IMR-90 (cell line): Measurements from ENCODE around the gene MAP3K7CL. TPM values are rescaled to one million over a fixed set of nuclear protein-coding genes. Genes with fewer than 3 reads are reported as not detected.

Source experiments
- ATAC-seq: fragments of 200-7000 bp; cut with Tn5 transposase; 2 replicates; pipeline ENCODE4 v1.9.1; 2020; ENCODE audit warnings: low read depth, mild to moderate bottlenecking, moderate library complexity
- BruUV-seq: library from RNA; stranded (reverse); fragments of 400-500 nt; replicated peaks from 2 replicates; lab custom pipeline; 2021; lab: Mats Ljungman, UMichigan
- CTCF ChIA-PET: fragments of 300-600 bp; formaldehyde crosslinking; extraction: SDS; loops from one replicate; lab custom pipeline; 2021; ENCODE audit warnings: antibody characterized with exemption; lab: Yijun Ruan, JAX
- POLR2A ChIA-PET: fragments of 300-600 bp; sonication (Branson Sonifier 250); formaldehyde crosslinking; loops from one replicate; lab custom pipeline; 2022; ENCODE audit warnings: antibody characterized with exemption; ENCODE audit not compliant: unreplicated experiment; lab: Charles Lee
- DNase-seq: peaks from one replicate; pipeline ENCODE4 v3.0.0; 2013
- H2AFZ ChIP-seq: replicated peaks from 2 replicates; pipeline ENCODE3; 2013; ENCODE audit warnings: low read length, mild to moderate bottlenecking; ENCODE audit not compliant: poor library complexity
- H2AK5ac ChIP-seq: 2 replicates; pipeline ENCODE4 v1.6.1; 2013; ENCODE audit warnings: low read depth, low read length, inconsistent platforms
- H2AK9ac ChIP-seq: replicated peaks from 2 replicates; pipeline ENCODE3; 2013; ENCODE audit warnings: mild to moderate bottlenecking, low read depth, low read length, moderate library complexity; ENCODE audit not compliant: poor library complexity
- H2BK120ac ChIP-seq: 2 replicates; pipeline ENCODE4 v1.6.1; 2013; ENCODE audit warnings: low read depth, low read length, inconsistent platforms
- H2BK15ac ChIP-seq: 3 replicates; pipeline ENCODE4 v1.6.1; 2013; ENCODE audit warnings: low read depth, low read length, inconsistent platforms
- H2BK20ac ChIP-seq: 2 replicates; pipeline ENCODE4 v1.6.1; 2013; ENCODE audit warnings: low read depth, mild to moderate bottlenecking, inconsistent platforms, low read length, moderate library complexity
- H2BK5ac ChIP-seq: 2 replicates; pipeline ENCODE4 v1.6.1; 2013; ENCODE audit warnings: mild to moderate bottlenecking, low read depth, low read length, inconsistent platforms; ENCODE audit not compliant: poor library complexity, severe bottlenecking
- H3K14ac ChIP-seq: replicated peaks from 2 replicates; pipeline ENCODE4 v1.6.1; 2013; ENCODE audit warnings: low read depth, low read length, inconsistent platforms
- H3K18ac ChIP-seq: 2 replicates; pipeline ENCODE4 v1.6.1; 2013; ENCODE audit warnings: low read depth, low read length, control low read depth
- H3K23ac ChIP-seq: 2 replicates; pipeline ENCODE4 v1.6.1; 2013; ENCODE audit warnings: low read depth, low read length, inconsistent platforms
- H3K27ac ChIP-seq: 2 replicates; pipeline ENCODE4 v1.5.1; 2013; ENCODE audit warnings: mild to moderate bottlenecking, control low read depth, low read length; ENCODE audit not compliant: insufficient read depth
- H3K27me3 ChIP-seq: 2 replicates; pipeline ENCODE4 v1.6.1; 2013; ENCODE audit warnings: low read length; ENCODE audit not compliant: control insufficient read depth, insufficient read depth
- H3K36me3 ChIP-seq: 2 replicates; pipeline ENCODE4 v1.6.1; 2013; ENCODE audit warnings: low read length, mixed read lengths; ENCODE audit not compliant: control insufficient read depth, insufficient read depth
- H3K4ac ChIP-seq: 2 replicates; pipeline ENCODE4 v1.6.1; 2013; ENCODE audit warnings: low read depth, low read length, inconsistent platforms
- H3K4me1 ChIP-seq: 2 replicates; pipeline ENCODE4 v1.6.1; 2013; ENCODE audit warnings: low read length, mixed read lengths; ENCODE audit not compliant: control insufficient read depth, insufficient read depth
- H3K4me2 ChIP-seq: 2 replicates; pipeline ENCODE4 v1.6.1; 2013; ENCODE audit warnings: low read depth, mild to moderate bottlenecking, control low read depth, low read length, moderate library complexity
- H3K4me3 ChIP-seq: 2 replicates; pipeline ENCODE4 v1.5.1; 2013; ENCODE audit warnings: low read depth, mild to moderate bottlenecking, control low read depth, low read length, moderate library complexity; ENCODE audit not compliant: insufficient read depth
- H3K56ac ChIP-seq: 2 replicates; pipeline ENCODE4 v1.6.1; 2013; ENCODE audit warnings: low read length, inconsistent platforms; ENCODE audit not compliant: insufficient read depth; ENCODE audit errors: extremely low read depth
- H3K79me1 ChIP-seq, 2 experiments: 2 replicates each; pipeline ENCODE4 v1.6.1; 2013; ENCODE audit warnings: low read length in 2 of 2, inconsistent platforms in 1 of 2, low read depth in 1 of 2
- H3K9ac ChIP-seq: 2 replicates; pipeline ENCODE4 v1.6.1; 2013; ENCODE audit warnings: low read depth, low read length, control low read depth
- H3K9me1 ChIP-seq: 2 replicates; pipeline ENCODE4 v1.6.1; 2013; ENCODE audit warnings: low read length, inconsistent platforms; ENCODE audit not compliant: insufficient read depth
- H3K9me3 ChIP-seq: 2 replicates; pipeline ENCODE4 v1.6.1; 2013; ENCODE audit warnings: low read length; ENCODE audit not compliant: control insufficient read depth, insufficient read depth
- H4K20me1 ChIP-seq: 2 replicates; pipeline ENCODE4 v1.6.1; 2013; ENCODE audit warnings: low read length, inconsistent platforms; ENCODE audit not compliant: insufficient read depth
- H4K5ac ChIP-seq: 2 replicates; pipeline ENCODE4 v1.6.1; 2013; ENCODE audit warnings: mild to moderate bottlenecking, low read depth, low read length, control low read depth
- H4K8ac ChIP-seq, 2 experiments: 2 replicates each; pipeline ENCODE4 v1.6.1; 2013; ENCODE audit warnings: low read depth in 2 of 2, low read length in 2 of 2, control low read depth in 1 of 2, inconsistent platforms in 1 of 2
- H4K91ac ChIP-seq: 2 replicates; pipeline ENCODE4 v1.6.1; 2013; ENCODE audit warnings: low read depth, low read length, inconsistent platforms; ENCODE audit not compliant: insufficient read depth
- BHLHE40 ChIP-seq: fragments of 150-350 bp; IDR thresholded peaks from 2 replicates; pipeline ENCODE4 v1.6.1; 2016; ENCODE audit warnings: mild to moderate bottlenecking, low read depth, low read length
- CEBPB ChIP-seq: IDR thresholded peaks from 2 replicates; pipeline ENCODE4 v1.6.1; 2012; ENCODE audit warnings: low read depth, low read length, improper control_type of control experiment
- FOS ChIP-seq: fragments of 150-350 bp; IDR thresholded peaks from 2 replicates; pipeline ENCODE4 v1.6.1; 2016; ENCODE audit warnings: low read depth, low read length
- MAFK ChIP-seq: IDR thresholded peaks from 2 replicates; pipeline ENCODE4 v1.6.1; 2012; ENCODE audit warnings: low read depth, low read length, improper control_type of control experiment
- NFE2L2 ChIP-seq: fragments of 150-350 bp; IDR thresholded peaks from 2 replicates; pipeline ENCODE4 v1.6.1; 2016; ENCODE audit warnings: low read depth, mild to moderate bottlenecking, low read length
- RCOR1 ChIP-seq: IDR thresholded peaks from 2 replicates; pipeline ENCODE4 v1.6.1; 2012; ENCODE audit warnings: mild to moderate bottlenecking, low read length, improper control_type of control experiment; ENCODE audit not compliant: insufficient replicate concordance
- WGBS, 2 experiments: methylation state at CpG; one replicate each; pipeline versions ENCODE4 v1.1.5 to v1.1.7; 2013; ENCODE audit warnings: missing lambda C conversion rate in 2 of 2; ENCODE audit not compliant: insufficient read length in 1 of 2; ENCODE audit errors: extremely low coverage in 2 of 2; 5-methylcytosine and 5-hydroxymethylcytosine counted together
- dilution Hi-C: fragments of 300-500 bp; cut with HindIII; formaldehyde crosslinking; loops from one replicate; pipeline ENCODE4 v1.14.3; 2018; ENCODE audit warnings: low sequenced_read_pairs; ENCODE audit not compliant: unreplicated experiment
- in situ Hi-C: fragments of 300-500 bp; cut with MboI; formaldehyde crosslinking; loops from 3 replicates; pipeline ENCODE4 v1.14.3; 2019; ENCODE audit warnings: low sequenced_read_pairs, inconsistent platforms, mixed read lengths
- intact Hi-C: fragments of 100-400 bp; cut with micrococcal nuclease; formaldehyde crosslinking; loops from 2 replicates; pipeline ENCODE4 v1.10.0; 2022
- polyA plus RNA-seq, 3 experiments: library from polyadenylated mRNA; depleted of rRNA; stranded (reverse); fragments of >200 nt; gene quantifications; 2 replicates each; pipeline ENCODE4 v1.2.3, GENCODE V29; 2012; ENCODE audit warnings: low replicate concordance in 1 of 3
- total RNA-seq: library from RNA; depleted of rRNA; stranded (reverse); fragments of >200 nt; gene quantifications from 2 replicates; pipeline ENCODE4 v1.2.3, GENCODE V29; 2012
- TF ChIP-seq, protein P1 (sequence below): fragments of 150-350 bp; IDR thresholded peaks from 2 replicates; pipeline ENCODE4 v1.6.1; 2017; ENCODE audit warnings: mild to moderate bottlenecking, antibody characterized with exemption, low read length, low read depth

The MAP3K7CL gene
- total and polyA plus RNA-seq, 2 of the 4 experiments (the other 2 are of a cell fraction), result 21.0 to 22.3 TPM

DNA sequence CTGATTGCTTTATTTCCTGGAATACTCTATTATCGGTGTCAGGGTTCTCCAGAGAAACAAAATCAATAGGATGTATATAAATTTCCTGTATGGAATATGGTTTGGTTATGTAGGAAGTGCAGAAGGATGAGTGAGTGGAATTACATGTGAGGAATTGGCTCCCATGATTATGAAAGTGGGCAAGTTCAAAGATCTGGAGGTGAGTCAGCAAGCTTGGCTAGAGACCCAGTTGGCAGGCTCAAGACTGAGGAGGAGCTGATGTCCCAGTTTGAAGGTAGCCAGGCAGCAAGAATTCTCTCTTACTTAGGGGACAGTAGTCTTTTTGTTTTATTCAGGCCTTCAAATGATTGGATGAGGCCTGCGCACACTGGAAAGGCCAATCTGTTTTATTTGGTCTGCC is 57.5 kb downstream of the MAP3K7CL start:
- Histone ChIP-seq H4K20me1 (no peaks in the 10 kb centered on the region), H2BK120ac (peak overlapping the region; percentile 88; the same call in 1 of the 2 replicates), H3K4ac (peak overlapping the region; percentile 49; the same call in 1 of the 2 replicates), H2BK5ac (peak overlapping the region; percentile 69), H3K4me1 (peaks cover 27% of the 10 kb centered on the region), H3K4me2 (no peak overlapping the region), H3K4me3 (no peak overlapping the region), H3K18ac (peak overlapping the region; percentile 22; the same call in 1 of the 2 replicates), H3K9me1 (peaks cover 18% of the 10 kb centered on the region), H3K23ac (no peak overlapping the region), H2BK15ac (peak overlapping the region; percentile 54; the same call in 2 of the 3 replicates), H3K27me3 (no peaks in the 10 kb centered on the region), H3K27ac (no peak overlapping the region), H2AK9ac (peak overlapping the region; percentile 4), H4K91ac (peak overlapping the region; percentile 46), H2AK5ac (peak overlapping the region; percentile 61), H3K79me1 (peaks cover 5 to 20% of the 10 kb centered on the region in 2 experiments; a peak in 3 of 4 replicates), H4K5ac (peak overlapping the region; percentile 6; the same call in 1 of the 2 replicates), H2BK20ac (peak overlapping the region; percentile 80; the same call in 1 of the 2 replicates), H2AFZ (no peak overlapping the region), H3K56ac (no peak overlapping the region), H3K9ac (no peak overlapping the region), H4K8ac (peak overlapping the region in 1 of 2 experiments; percentile 41; a peak in 3 of 4 replicates), H3K36me3 (no peaks in the 10 kb centered on the region), H3K9me3 (no peaks in the 10 kb centered on the region), H3K14ac (peak overlapping the region; percentile 67)
- dilution Hi-C loops (no loop called here), in situ Hi-C loops (no loop called here), intact Hi-C loops (no loop called here)
- peak; percentile 20 for TF ChIP-seq RCOR1
- peak; percentile 62 for TF ChIP-seq FOS
- TF ChIP-seq, protein P1, sequence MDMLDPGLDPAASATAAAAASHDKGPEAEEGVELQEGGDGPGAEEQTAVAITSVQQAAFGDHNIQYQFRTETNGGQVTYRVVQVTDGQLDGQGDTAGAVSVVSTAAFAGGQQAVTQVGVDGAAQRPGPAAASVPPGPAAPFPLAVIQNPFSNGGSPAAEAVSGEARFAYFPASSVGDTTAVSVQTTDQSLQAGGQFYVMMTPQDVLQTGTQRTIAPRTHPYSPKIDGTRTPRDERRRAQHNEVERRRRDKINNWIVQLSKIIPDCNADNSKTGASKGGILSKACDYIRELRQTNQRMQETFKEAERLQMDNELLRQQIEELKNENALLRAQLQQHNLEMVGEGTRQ, result no peak
- no peak for TF ChIP-seq BHLHE40
- peak; percentile 50; the same call in 1 of the 2 replicates for TF ChIP-seq MAFK
- peak; percentile 84 for TF ChIP-seq CEBPB
- TF ChIP-seq NFE2L2, result peak; percentile 24; the same call in 1 of the 2 replicates
- ChIA-PET CTCF (no interaction called here), POLR2A (no interaction called here)
- DNase-seq (peak; percentile 96), ATAC-seq (peak; percentile 73)
- no CpG with 5 or more reads among the region's 2 CpGs for WGBS, 2 experiments
- BruUV-seq, result no TSS peak
